OCI-LY7 (cell line): Measurements from ENCODE around the gene DAZAP1.

Experiments used
- CTCF ChIP-seq: fragments of 200-600 bp; sonication (generic); conservative IDR thresholded peaks from 2 replicates; pipeline ENCODE4 v1.5.1; 2014; ENCODE audit warnings: mild to moderate bottlenecking, antibody characterized with exemption, low read length, moderate library complexity, mixed read lengths
- EZH2phosphoT487 ChIP-seq: fragments of 200-600 bp; sonication (generic); IDR thresholded peaks from 2 replicates; pipeline ENCODE4 v1.6.1; 2018; ENCODE audit warnings: low read depth, borderline replicate concordance, mild to moderate bottlenecking, mixed run types, antibody characterized with exemption, low read length, moderate library complexity, mixed read lengths

DNA sequence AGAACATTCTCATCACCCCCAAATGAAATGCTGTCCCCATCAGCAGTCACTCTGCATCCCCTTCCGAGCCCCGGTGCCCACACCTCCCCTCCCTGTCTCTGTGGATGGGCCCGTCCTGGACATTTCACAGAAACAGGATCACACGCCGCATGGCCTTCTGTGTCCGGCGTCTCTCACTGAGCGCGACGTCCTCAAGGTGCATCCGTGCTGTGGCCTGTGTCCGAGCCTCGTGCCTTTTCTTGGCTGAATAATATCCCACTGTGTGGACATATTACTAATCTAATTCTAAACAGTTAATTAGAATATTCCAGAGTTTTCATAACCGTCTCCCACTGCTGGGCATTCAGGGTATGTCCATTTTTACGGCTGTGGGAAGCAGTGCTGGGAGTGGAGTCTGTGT is 15.0 kb upstream of the DAZAP1 start:
- no peak for TF ChIP-seq CTCF
- TF ChIP-seq EZH2phosphoT487, result no peak
